Ishikawa (cell line): ENCODE data around the gene MALRD1.

ENCODE experiments used
- CEBPB ChIP-seq: IDR thresholded peaks from 2 replicates; pipeline ENCODE4 v1.6.1; 2012
- CREB1 ChIP-seq: IDR thresholded peaks from 2 replicates; pipeline ENCODE4 v1.6.1; 2012; ENCODE audit warnings: low read depth
- EGR1 ChIP-seq: IDR thresholded peaks from 2 replicates; pipeline ENCODE4 v1.6.1; 2012
- EP300 ChIP-seq: IDR thresholded peaks from 2 replicates; pipeline ENCODE4 v1.6.1; 2012; ENCODE audit warnings: borderline replicate concordance
- FOXM1 ChIP-seq: IDR thresholded peaks from 2 replicates; pipeline ENCODE4 v1.6.1; 2012; ENCODE audit warnings: low read depth, borderline replicate concordance
- MAX ChIP-seq: IDR thresholded peaks from 2 replicates; pipeline ENCODE4 v1.6.1; 2012
- NFIC ChIP-seq: IDR thresholded peaks from 2 replicates; pipeline ENCODE4 v1.6.1; 2012
- RAD21 ChIP-seq: IDR thresholded peaks from 2 replicates; pipeline ENCODE4 v1.6.1; 2012; ENCODE audit warnings: low read depth
- REST ChIP-seq: IDR thresholded peaks from 2 replicates; pipeline ENCODE4 v1.6.1; 2012; ENCODE audit warnings: low read depth, mild to moderate bottlenecking
- TAF1 ChIP-seq: IDR thresholded peaks from 2 replicates; pipeline ENCODE4 v1.6.1; 2012; ENCODE audit warnings: low read depth, mild to moderate bottlenecking
- TCF12 ChIP-seq: IDR thresholded peaks from 2 replicates; pipeline ENCODE4 v1.6.1; 2012; ENCODE audit warnings: low read depth
- TEAD4 ChIP-seq: IDR thresholded peaks from 2 replicates; pipeline ENCODE4 v1.6.1; 2012
- USF1 ChIP-seq: IDR thresholded peaks from 2 replicates; pipeline ENCODE4 v1.6.1; 2012
- YY1 ChIP-seq: IDR thresholded peaks from 2 replicates; pipeline ENCODE4 v1.6.1; 2012; ENCODE audit warnings: low read depth
- ZBTB7A ChIP-seq: IDR thresholded peaks from 2 replicates; pipeline ENCODE4 v1.6.1; 2012; ENCODE audit warnings: low read depth

Gene MALRD1

GRCh38 chr10:19605806-19606205 is 557.2 kb downstream of the MALRD1 start:
- TF ChIP-seq REST (no peak), YY1 (no peak), TAF1 (no peak), USF1 (no peak), FOXM1 (no peak), MAX (no peak), NFIC (no peak), CEBPB (no peak), TEAD4 (no peak), EP300 (no peak), EGR1 (no peak), TCF12 (no peak), RAD21 (no peak)

DNA sequence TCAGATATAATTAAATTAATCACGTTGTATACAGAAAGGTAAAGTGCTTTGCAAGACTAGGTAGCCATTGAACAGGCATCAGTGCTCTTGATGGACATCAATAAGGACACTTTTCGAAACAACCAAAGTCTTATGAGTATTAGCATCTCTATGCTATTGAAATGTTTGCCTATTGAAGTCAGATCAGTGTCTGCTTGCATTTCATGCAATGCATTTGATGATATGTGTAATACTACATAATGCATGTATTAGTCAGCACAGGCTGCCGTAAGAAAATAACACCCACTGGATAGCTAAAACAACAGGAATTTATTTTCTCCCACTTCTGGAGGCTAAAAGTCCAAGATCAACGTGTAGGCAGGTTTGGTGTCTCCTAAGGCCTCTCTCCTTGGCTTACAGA is 558.4 kb downstream of the MALRD1 start:
- TF ChIP-seq TEAD4 (no peak), YY1 (no peak), TCF12 (no peak)

GRCh38 chr10:19611775-19612174 is 563.2 kb downstream of the MALRD1 start:
- no peak for TF ChIP-seq NFIC
- no peak for TF ChIP-seq YY1
- TF ChIP-seq EGR1: no peak
- TF ChIP-seq REST: no peak
- TF ChIP-seq FOXM1: no peak
- no peak for TF ChIP-seq ZBTB7A
- no peak for TF ChIP-seq TCF12
- no peak for TF ChIP-seq USF1
- TF ChIP-seq RAD21: no peak
- TF ChIP-seq EP300: no peak
- no peak for TF ChIP-seq TAF1
- no peak for TF ChIP-seq CEBPB
- no peak for TF ChIP-seq CREB1
- TF ChIP-seq MAX: no peak
- TF ChIP-seq TEAD4: no peak

GRCh38 chr10:19616966-19617365 is 568.4 kb downstream of the MALRD1 start:
- TF ChIP-seq TCF12: no peak
- no peak for TF ChIP-seq EGR1
- TF ChIP-seq RAD21: no peak
- TF ChIP-seq REST: no peak
- TF ChIP-seq MAX: no peak
- TF ChIP-seq USF1: no peak
- no peak for TF ChIP-seq FOXM1
- TF ChIP-seq TEAD4: no peak
- TF ChIP-seq CREB1: no peak
- no peak for TF ChIP-seq CEBPB
- TF ChIP-seq NFIC: no peak
- no peak for TF ChIP-seq TAF1
- TF ChIP-seq ZBTB7A: no peak
- no peak for TF ChIP-seq EP300
